ENCODE results near the gene ATP13A4.

Gene ATP13A4

DNA sequence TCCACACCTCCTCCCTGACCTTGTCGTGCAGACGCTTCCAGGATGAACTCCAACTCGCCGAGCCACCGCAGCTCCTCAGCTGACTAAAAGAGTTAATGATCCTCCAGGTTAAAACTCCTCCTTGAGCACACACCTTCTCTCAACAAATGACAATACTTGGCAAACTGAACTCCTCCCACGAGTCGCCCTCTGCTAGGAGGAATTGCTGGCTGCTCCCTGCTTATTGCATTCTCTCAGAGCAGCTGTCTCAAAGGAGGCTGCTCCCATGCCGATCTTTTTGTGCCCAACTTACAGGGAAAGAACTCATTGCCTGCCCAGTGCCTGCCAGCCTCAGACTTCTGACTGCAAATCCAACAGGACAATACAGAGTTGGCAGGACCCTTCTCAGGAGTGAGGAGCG, at the start of gene ATP13A4:
Gene ATP13A4 (minus strand): TSS at position 85 of the 400 bp plus-strand sequence. CDS start 96 bp downstream, outside the sequence.
- no peak for DNase-seq

GRCh38 chr3:193599393-193599792, 44.7 kb upstream of the ATP13A4 start:
- DNase-seq, result no peak

DNA sequence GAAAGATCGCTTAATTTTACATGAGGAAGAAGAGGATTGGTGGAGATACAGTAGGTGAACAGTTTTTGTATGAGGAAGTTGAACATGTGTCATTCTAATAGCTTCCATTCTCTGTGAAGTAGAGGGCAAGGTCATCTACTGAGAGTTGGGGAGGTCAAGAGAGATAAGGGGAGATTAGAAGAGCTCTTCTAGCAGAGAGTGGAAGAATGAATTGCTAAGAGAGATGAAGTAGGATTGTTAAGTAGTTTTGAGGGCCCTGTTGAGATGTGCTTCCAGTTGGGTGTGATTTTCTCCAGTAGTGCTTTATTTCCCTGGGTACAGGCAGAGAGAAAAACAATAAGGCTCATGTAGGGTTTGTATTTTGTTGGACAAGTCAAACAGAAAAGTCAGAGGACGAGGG, 43.5 kb upstream of the ATP13A4 start:
- no peak for DNase-seq

DNA sequence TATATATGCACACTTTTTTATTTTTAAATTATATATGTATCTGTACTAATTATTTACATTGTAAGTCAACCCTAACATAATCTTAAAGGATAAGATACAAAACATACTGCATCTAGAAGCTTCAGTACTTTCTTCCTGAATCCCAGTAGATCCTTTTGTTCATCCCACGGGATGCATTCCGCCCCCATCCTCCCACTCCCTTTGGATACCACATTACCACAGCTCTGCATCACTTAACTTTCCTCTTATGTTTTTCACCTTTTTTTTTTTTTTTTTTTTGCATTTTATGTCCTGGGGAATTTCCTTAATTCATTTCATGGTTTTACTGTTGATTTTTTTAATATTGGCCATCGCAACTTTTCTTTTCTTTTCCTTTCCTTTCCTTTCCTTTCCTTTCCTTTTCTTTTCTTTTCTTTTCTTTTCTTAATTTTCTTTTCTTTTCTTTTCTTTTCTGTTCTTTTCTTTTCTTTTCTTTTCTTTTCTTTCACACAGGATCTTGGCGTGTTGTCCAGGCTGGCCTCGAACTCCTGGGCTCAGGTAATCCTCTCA, 41.3 kb upstream of the ATP13A4 start:
- no peak for DNase-seq

DNA sequence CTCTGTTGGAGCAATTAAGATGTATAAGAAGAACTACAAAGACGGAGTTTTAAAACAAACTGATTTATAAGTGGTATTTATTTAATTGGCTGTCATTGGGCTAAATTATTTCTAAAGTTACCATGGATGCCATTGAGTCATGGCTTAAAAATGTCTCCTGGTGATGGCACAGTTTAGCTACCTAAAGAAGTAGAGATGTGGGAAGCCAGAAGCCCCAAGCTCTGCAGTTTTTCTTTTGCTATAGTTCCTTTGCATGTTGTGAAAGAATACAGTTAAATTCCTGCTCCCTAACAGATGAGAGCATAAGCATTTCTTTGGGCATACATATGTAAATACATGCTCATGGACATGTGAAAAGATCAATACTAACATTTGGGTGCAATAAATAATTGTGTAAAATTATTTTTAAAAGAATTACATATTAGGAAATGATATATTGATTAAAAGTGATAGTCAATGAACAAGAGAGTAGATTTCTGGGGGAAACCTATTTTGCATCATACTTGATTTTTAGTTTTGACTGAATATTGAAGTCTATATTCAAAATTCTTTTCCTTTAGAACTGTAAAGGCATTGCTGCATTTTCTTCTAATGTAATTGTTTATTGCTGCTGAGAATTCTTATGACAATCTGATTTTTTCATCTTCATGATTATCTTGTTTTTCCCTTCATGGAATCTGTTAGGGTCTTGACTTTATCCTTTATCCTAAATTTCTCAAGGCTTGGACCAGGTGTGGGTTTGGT, 40.4 kb upstream of the ATP13A4 start:
- DNase-seq, result no peak

DNA sequence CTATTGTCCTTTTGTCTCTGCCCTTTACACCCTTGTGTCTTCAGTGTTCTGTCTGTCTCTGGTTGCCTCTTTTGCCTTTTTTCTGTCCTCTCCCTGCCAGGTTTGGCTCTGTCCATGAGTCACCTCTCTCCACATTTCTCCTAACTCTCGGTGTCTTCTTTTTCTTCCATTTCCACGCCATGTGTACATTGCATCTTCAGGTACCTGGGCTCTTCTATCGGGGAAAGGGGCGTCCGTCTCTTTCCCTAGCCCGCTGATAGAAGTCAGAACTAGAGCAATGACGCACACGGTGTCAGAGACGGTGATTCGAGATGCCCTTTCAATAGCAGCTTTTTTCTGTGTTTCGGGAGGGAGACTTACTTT, 39.0 kb upstream of the ATP13A4 start:
- DNase-seq, result no peak

DNA sequence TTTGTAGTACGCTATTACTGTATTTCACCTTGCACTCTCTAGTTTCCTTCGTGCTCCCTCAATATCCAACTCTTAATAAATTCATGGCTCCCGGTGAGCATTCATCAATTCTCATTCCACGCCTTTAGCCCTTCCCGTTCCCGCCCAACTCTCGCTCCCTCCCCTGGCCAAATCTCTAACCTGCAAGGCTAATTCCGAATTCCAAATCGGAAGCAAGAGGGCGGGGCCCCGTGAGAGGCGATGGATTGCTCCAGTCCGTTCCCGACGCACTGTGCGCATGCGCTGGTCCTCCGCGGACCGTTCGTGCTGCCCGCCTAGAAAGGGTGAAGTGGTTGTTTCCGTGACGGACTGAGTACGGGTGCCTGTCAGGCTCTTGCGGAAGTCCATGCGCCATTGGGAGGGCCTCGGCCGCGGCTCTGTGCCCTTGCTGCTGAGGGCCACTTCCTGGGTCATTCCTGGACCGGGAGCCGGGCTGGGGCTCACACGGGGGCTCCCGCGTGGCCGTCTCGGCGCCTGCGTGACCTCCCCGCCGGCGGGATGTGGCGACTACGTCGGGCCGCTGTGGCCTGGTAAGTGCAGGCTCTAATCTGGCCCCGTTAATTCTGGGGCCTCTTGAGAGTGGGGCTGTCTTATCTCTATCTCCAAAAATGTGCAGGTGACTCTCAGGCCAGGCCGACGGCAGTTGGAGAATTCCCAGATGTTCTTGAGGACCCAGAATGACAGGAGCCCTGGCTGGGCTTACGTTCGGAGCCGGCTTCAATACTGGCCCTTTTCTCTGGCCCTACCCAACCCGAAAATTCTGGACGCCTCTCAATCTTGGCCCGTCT, 38.4 kb upstream of the ATP13A4 start, which contains the start of gene OPA1:
Gene OPA1 (plus strand): TSS at position 368 of the 827 bp plus-strand sequence. CDS start 170 bp downstream, at position 538.
- peak; percentile 96 for DNase-seq

GRCh38 chr3:193590088-193590856, 35.6 kb upstream of the ATP13A4 start:
- no peak for DNase-seq

DNA sequence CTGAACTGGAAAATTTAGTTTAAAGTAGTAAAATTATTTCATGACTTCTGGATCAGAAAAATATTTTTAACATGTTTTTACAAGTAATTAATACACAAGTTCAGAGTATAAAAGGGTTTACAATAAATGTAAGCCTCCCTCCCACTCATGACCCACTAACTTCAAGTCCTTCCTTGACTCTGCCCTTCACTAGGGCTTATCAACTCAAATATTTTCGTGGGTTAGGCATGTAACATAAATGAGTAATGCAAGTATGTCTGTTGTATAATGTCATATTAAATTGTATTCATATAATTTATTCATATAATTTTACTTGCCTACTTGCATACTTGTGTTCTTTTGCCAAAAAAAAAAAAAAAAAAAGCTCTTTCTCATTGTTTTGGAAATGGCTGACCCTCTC, 34.9 kb upstream of the ATP13A4 start:
- DNase-seq, result no peak

DNA sequence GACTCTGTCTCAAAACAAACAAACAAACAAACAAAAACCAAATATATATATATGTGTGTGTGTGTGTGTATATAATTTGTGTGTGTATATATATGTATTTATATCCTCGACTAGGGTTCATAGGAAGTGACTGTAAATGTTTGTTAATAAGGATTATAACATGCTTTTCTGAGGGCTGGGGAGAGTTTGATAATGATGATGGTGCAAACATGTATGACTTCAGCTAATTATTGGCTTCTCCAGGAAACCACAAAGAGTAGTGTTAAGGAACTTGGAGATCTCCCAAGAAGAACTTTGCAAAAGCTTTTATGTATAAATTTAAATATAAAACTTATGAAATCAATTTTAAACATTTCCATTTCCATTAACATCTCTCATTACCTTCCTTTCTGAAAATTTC, 34.4 kb upstream of the ATP13A4 start:
- no peak for DNase-seq

GRCh38 chr3:193586526-193586925, 31.8 kb upstream of the ATP13A4 start:
- no peak for DNase-seq

DNA sequence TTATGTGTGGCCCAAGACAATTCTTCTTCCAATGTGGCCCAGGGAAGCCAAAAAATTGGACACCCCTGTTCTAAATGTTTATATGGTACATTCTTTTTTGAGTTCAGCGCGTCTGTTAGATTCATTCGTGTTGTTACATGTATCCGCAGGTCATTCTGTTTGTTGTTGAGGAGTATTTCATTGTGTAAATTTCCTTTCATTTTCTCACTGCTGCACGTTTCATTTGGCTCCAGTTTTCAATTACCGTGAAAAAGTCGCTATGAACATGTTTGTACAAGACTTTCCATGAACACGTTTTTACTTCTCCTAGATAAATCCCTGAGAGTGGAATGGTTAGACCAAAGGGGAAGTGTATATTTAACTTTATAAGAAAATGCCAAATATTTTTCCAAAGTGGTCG, 30.8 kb upstream of the ATP13A4 start:
- DNase-seq, result no peak

- no peak for DNase-seq
Observed at GRCh38 chr3:193574488-193575070, 19.9 kb upstream of the ATP13A4 start.

DNA sequence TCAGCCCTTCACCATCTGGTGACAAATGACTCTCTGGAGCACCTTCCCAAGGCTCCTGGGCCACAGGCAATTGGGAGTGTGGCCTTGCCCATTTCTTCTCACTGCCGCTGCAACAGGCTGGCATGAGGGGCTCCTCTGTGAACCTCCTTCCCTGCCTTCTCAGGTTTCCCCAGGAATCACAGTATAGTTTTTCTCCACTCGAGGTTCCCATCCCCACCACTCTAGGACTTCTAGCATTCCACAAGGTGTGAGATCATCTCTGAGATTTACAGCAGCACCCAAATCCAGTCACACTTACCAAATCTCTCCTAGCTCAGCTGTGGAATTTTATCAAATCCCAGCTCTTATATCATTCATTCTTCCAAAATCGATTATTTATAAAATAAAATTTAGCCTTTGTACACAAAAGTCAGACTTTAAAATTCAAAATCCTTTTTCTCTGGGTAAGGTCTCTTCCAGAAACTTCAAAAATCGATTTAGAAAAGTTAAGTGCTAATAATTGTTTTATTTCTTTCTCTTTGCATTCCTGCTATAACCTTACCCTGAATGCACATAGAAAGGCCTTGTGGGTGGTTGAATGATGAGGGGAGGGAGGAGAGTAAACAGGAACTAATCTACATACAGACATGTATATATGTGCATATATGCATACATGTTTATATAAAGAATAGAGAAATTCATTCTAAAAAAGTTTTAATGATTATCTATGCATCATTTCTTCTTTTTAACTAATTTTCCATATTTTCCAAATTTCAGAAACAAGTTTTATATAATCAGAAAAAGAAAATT, 18.9 kb upstream of the ATP13A4 start:
- no peak for DNase-seq

DNA sequence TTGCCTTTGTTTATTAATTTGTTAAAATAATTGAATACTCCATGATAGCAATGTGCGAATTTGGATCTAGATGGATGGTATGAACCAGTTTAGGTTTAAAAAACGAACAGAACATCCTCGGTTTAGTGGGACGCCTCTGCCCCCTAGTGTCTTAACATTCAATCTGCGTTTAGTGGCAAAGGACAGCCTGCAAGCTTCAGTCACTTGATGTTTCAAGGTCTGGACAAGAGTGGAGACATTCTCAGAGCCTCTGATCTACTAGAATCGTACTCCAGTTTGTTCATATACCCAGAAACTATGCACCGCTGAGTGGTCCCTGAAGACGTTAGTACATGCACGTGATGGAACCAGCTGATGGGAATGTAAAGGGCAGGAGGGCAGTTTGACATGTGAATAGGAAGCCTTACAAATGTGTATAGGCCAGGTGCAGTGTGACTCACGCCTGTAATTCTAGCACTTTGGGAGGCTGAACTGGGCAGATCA, 17.8 kb upstream of the ATP13A4 start:
- peak; percentile 24 for DNase-seq

DNA sequence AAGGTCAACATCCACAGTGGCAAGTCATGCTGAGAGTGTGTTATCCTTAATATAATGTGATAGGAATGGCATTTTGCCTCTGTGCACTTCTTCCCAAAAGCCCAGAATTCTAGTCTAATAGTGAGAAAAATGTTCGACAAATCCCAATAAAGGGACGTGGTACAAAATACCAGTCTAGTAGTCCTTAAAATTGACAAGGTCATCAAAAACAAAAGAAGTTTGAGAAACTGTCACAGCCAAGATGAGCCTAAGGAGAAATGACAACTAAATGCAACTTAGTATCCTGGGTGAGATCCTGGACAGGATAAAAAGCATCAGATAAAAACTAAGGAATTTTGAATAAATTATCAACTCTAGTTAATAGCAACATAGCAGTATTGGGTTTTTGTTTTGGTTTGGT, 14.4 kb upstream of the ATP13A4 start:
- no peak for DNase-seq

- no peak for DNase-seq
Observed at GRCh38 chr3:193564012-193564411, 9.3 kb upstream of the ATP13A4 start.

- no peak for DNase-seq
Observed at GRCh38 chr3:193563426-193563825, 8.7 kb upstream of the ATP13A4 start.

DNA sequence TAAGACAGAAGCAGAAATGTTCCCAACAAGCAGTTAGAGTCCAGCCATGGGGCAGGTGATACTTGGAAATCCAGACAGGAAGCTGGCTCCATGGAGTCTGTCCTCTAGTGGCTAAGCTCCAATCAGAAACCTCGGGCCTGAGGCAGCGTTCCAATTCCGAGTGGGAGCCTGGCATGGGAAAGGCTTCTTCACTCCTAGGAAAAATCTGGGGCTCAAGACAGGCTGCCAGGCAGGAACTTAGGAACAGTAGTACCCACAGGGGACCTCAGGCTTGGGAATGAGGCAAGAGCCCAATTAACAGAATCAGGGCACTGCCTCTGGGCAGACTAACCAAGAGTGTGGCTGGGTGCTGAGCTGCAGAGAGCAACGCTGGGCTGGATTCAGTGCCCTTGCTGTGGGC, 6.2 kb upstream of the ATP13A4 start:
- no peak for DNase-seq

- no peak for DNase-seq
Observed at GRCh38 chr3:193560091-193560490, 5.4 kb upstream of the ATP13A4 start.

DNA sequence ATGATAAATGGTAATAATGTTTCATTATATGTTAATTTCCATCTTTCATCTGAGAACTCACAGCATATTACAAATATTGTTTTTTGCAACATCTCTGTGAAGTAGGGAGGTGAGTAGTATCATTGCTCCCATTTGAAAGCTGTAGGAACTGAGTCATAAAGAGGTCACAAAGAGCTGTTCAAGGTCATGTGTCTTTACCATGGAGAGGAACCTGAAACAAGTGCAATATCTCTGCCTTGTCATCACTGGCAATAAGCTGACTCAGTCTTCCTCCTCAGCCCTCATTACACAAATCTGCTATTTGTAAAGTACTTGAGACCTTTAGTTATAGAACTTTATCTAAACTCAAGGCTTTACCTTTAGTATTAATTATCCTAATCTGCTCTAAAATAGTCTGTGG, 4.4 kb upstream of the ATP13A4 start:
- no peak for DNase-seq

GRCh38 chr3:193556841-193557240, 2.1 kb upstream of the ATP13A4 start:
- DNase-seq, result no peak

All from GDM1 (cell line).